Kidney (tissue), 14 donors: Measurements from ENCODE around the gene CSN3. TPM values are rescaled to one million over a fixed set of nuclear protein-coding genes. Genes with fewer than 3 reads are reported as not detected.

Source experiments
- DNase-seq, 5 donors: peaks; one replicate each; pipeline ENCODE4 v3.0.0-alpha.2; 2013 to 2020
- FAIRE-seq: peaks from 2 replicates; lab custom pipeline; 2012; peaks lifted over from hg19 to GRCh38; lab: Jason Lieb, UNC
- H3K27ac ChIP-seq, 2 donors: one replicate each; pipeline ENCODE4 v1.7.0; 2013; ENCODE audit warnings: low read depth in 2 of 2, low read length in 2 of 2, inconsistent platforms in 1 of 2
- H3K27me3 ChIP-seq: one replicate; pipeline ENCODE4 v1.7.1; 2013; ENCODE audit warnings: low read length, inconsistent platforms; ENCODE audit not compliant: control insufficient read depth, insufficient read depth
- H3K36me3 ChIP-seq, 3 donors: one replicate each; pipeline versions ENCODE4 v1.7.0 to v1.7.1; 2013; ENCODE audit warnings: low read length in 3 of 3, control low read depth in 1 of 3, inconsistent platforms in 1 of 3; ENCODE audit not compliant: insufficient read depth in 3 of 3, control insufficient read depth in 2 of 3
- H3K4me1 ChIP-seq, 3 donors: one replicate each; pipeline versions ENCODE4 v1.7.0 to v1.7.1; 2013; ENCODE audit warnings: low read length in 3 of 3, inconsistent platforms in 1 of 3, low read depth in 1 of 3; ENCODE audit not compliant: control insufficient read depth in 2 of 3, insufficient read depth in 2 of 3
- H3K4me3 ChIP-seq, 3 donors: one replicate each; pipeline versions ENCODE4 v1.7.0 to v1.8.1; 2013; ENCODE audit warnings: low read length in 3 of 3, control low read depth in 1 of 3, inconsistent platforms in 1 of 3
- H3K9ac ChIP-seq, 3 donors: one replicate each; pipeline versions ENCODE4 v1.7.0 to v1.7.1; 2013; ENCODE audit warnings: low read length in 3 of 3, control low read depth in 1 of 3, inconsistent platforms in 1 of 3
- H3K9me3 ChIP-seq, 3 donors: one replicate each; pipeline versions ENCODE4 v1.7.0 to v1.7.1; 2013; ENCODE audit warnings: low read length in 3 of 3, control low read depth in 1 of 3, inconsistent platforms in 1 of 3; ENCODE audit not compliant: control insufficient read depth in 2 of 3, insufficient read depth in 1 of 3
- CTCF ChIP-seq: IDR thresholded peaks from 3 replicates; pipeline ENCODE4 v1.5.1; 2012; ENCODE audit warnings: mild to moderate bottlenecking, moderate library complexity, borderline replicate concordance; ENCODE audit not compliant: insufficient read depth; ENCODE audit errors: extremely low read depth
- intact Hi-C: fragments of 100-400 bp; cut with DNase I; formaldehyde crosslinking; loops from one replicate; pipeline ENCODE4 v1.11.1; 2022
- polyA plus RNA-seq: library from polyadenylated mRNA; stranded (reverse); fragments of 350-450 nt; fragmentation: Illumina TruSeq; extraction: RNeasy Lipid Tissue Mini Kit (QIAGEN cat#74804); gene quantifications from one replicate; pipeline ENCODE4 v1.2.3, GENCODE V29; 2014; ENCODE audit warnings: low read depth, low replicate concordance; ENCODE audit not compliant: insufficient read depth
- total RNA-seq: library from RNA; stranded (reverse); fragmentation: NEBNext Ultra II Directional; extraction: Animal tissue kit (Norgen Biotek cat#: 25700); gene quantifications from one replicate; pipeline ENCODE4 v1.2.1, GENCODE V29; 2021
- donor health status: control.
- donor health status: control.
- donor health status: control.
- donor health status: control.
- donor health status: control.
- donor health status: DM: yes; HTN: yes; CAD: no.
- donor health status: Normal renal cell carcinoma (clear cell type).

CSN3 gene
- total and polyA plus RNA-seq, 2 donors from 2014 or later = not detected

- no peak overlapping the region for H3K4me3 ChIP-seq
- H3K36me3 ChIP-seq = no peaks in the 10 kb centered on the region
- no peak overlapping the region for H3K27ac ChIP-seq
- no peaks in the 10 kb centered on the region for H3K27me3 ChIP-seq
- H3K9me3 ChIP-seq = no peaks in the 10 kb centered on the region
- FAIRE-seq = no peak
- no peaks in the 10 kb centered on the region for H3K4me1 ChIP-seq
- intact Hi-C loops = no loop called here
- no peak overlapping the region for H3K9ac ChIP-seq
- DNase-seq = peak in 1 of 5 donors; percentile 19
- TF ChIP-seq CTCF = no peak
These were observed 2.4 kb upstream of the CSN3 start for GRCh38 chr4:70239884-70240591.

GRCh38 chr4:70243091-70243490 lies 694 bp downstream of the CSN3 start:
- no peaks in the 10 kb centered on the region for H3K9me3 ChIP-seq
- no peaks in the 10 kb centered on the region for H3K36me3 ChIP-seq
- DNase-seq = no peak
- TF ChIP-seq CTCF = no peak
- H3K4me1 ChIP-seq = no peaks in the 10 kb centered on the region
- H3K9ac ChIP-seq = no peak overlapping the region
- intact Hi-C loops = no loop called here
- no peak overlapping the region for H3K4me3 ChIP-seq
- no peak for FAIRE-seq
- no peaks in the 10 kb centered on the region for H3K27me3 ChIP-seq
- no peak overlapping the region for H3K27ac ChIP-seq

- intact Hi-C loops = no loop called here
- no peaks in the 10 kb centered on the region for H3K27me3 ChIP-seq
- no peaks in the 10 kb centered on the region for H3K4me1 ChIP-seq
- no peak overlapping the region for H3K27ac ChIP-seq
- H3K4me3 ChIP-seq = no peak overlapping the region
- H3K36me3 ChIP-seq = no peaks in the 10 kb centered on the region
- no peak for FAIRE-seq
- DNase-seq = no peak
- no peaks in the 10 kb centered on the region for H3K9me3 ChIP-seq
- no peak overlapping the region for H3K9ac ChIP-seq
- TF ChIP-seq CTCF = no peak
These were observed 9.0 kb downstream of the CSN3 start for GRCh38 chr4:70251250-70251944.
